Measurements from ENCODE around the gene ERCC1. TPM values are rescaled to one million over a fixed set of nuclear protein-coding genes. Genes with fewer than 3 reads are reported as not detected.

Gene ERCC1
- total RNA-seq, result 84.8 and 90.9 TPM in 2 replicates

DNA sequence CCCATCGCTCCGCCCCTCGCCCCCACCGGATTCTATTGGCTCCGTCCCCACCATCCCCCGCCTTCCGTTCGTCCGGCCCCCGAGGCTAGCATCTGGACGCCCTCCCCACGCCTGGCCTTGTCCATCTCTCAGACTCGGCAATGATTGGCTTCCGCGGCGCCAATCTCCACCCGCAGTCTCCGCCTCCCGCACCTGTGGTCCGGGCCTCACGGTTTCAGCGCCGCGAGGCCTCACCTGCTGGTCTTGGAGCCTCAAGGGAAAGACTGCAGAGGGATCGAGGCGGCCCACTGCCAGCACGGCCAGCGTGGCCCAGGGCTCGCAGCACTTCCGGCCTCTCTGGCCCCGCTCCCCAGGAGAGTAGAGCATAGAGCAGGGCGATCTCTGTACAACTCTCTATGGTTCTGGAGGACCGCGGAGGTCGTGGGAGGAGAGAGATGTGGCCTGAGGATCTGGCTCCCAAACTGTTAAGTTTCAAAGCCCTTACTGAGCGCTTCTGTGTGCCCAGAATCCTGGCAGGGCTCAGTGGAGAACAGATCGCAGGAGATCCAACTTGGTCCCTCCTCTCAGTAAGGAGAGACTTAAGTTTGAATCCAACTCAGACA lies at the start of gene ERCC1:
TSS of gene ERCC1 (minus strand) at position 329 of the 602 bp plus-strand sequence. CDS start 543 bp downstream, outside the sequence.

DNA sequence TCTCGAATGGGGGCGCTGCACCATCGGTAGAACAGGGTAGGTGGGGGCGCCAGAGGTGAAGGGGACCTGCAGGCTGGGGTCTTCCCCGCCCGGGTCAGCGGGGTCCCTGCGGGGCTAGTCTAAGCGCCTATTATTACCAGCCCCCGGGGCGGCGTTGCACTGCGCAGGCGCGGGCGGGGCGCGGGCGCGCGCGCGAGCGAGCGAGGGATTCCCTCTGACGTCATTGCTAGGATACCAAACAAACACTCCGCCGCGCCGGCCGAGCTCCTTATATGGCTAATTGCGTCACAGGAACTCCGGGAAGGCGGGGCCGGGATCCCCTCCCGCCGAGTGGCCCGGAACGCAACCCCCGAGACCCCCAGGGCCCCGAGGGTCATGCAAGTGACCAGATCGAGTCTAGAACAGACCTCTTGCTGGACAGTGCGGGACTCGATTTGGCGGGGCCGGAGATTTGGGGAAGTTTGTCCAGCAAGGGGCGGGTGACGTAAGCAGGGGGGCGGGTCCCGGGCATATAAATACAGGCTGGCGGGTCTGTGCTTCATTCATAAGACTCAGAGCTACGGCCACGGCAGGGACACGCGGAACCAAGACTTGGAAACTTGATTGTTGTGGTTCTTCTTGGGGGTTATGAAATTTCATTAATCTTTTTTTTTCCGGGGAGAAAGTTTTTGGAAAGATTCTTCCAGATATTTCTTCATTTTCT lies 43.9 kb upstream of the ERCC1 start, which contains the start of gene FOSB:
TSS of gene FOSB (plus strand) at position 541 of the 703 bp plus-strand sequence. CDS start 591 bp downstream, outside the sequence.

DNA sequence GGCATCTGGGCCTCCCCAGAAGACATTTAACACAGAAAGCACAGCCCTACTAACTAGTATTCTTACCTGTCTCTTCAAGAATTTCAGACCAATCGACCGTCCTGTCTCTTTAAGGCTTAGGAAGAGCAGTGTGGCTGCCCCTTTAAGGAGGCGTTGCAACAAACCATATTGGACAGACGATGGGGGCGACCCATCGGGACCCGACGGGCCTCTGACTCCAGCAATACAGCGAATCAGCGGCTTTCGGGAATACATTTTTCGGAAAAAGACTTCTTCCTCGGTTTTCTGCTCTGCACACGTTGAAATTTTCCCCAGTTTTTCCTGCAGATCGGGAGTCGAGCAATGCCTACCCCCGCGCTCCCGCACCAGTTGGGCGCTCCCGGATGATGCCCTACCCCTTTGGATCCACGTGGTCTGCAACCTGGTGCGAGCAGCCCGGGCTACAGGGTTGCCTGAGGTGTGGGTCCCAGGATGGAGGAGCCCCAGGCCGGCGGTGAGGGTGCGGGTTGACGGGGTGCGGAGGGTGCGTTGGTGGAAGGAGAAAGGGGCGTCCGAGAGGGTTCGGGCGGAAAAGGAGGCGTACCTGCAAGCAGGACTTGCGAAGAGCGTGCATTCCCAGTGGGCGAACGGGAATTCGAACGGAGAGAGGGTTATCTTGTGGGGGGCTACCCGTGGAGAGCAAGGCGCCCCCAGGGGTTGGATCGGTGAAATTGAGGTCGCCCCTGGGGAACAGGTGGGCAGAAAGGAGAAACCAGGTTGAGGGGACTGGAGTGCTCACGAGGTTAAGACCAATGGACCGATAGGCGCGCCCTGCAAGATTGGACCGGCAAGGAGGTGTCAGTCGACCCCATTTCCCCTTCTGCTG lies 17.3 kb downstream of the ERCC1 start, which contains the start of gene POLR1G:
TSS of gene POLR1G (plus strand) at position 419 of the 865 bp plus-strand sequence. CDS start at position 472, 53 bp downstream.

DNA sequence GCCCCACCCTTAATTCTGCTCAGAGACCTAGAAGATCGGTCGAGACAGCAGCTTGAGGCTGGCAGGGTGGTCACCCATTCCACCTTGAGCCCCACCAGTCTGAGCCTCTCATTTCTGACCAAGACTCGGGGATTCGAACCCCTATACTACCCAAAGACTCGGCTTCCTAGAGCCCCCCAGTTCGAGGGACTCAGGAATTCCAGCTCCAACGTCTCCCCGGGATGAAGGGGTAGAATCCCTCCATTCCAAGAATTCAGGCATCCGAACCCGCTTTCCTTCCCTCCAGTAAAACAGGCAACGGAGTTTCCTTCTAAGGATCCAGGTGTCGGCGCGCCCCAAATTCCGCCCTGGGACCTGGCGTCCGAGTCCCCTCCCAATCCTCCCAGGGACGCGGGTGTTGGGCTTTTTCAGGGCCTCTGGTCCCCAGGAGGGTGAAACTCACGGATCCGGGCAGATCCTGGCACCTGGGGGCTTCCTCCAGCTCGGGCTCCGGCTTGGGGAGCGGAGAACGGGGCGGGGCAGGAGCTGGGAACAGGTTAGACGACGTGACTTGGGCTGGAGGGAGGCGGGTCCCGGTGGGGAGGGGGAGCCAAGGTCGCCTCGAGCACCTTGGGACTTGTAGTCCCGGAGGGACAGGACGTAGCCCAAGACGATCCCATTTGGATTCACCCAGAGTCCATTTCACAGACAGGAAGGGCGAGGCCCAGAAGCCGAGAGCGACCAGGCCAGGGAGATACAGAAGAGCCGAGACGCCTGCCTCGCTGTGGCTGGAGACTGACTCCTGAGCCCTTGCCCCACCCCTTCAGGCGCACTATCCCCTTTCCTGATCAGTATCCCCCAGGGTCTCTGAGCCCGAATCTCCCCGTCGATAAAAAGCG lies 18.9 kb downstream of the ERCC1 start, which contains the start of gene PPP1R13L:
TSS of gene PPP1R13L (minus strand) at position 513 of the 878 bp plus-strand sequence. CDS start 6,751 bp downstream, outside the sequence.

DNA sequence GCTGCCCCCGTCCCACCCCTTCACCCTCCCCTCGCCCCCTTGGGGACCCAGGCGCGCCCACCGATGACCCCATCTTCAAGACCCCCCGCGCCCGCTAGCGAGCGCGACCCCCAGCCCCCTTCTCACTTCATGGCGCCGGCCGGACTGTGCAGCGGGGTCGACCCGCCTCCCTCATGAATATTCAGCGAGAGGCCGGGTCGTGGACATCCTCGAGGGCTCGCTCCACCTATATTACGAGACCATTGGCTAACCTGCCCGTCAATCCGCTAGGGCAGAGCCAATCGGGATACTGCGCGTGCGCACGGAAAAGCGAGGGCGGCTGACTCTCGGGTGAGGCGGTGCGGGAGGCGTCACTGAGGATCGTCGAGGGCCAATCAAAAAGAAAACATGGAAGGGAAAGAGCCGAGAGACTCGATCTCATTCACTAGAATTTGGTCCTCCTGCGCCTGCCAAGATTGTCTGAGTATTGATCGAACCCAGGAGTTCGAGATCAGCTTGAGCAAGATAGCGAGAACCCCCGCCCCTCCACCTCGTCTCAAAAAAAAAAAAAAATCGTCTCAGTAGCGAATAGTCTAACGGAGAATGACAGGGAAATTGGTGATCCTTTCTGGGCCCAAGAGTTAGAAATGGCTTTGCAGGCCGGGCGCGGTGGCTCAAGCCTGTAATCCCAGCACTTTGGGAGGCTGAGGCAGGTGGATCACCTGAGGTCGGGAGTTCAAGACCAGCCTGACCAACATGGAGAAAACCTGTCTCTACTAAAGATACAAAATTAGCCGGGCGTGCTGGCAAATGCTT lies 53.1 kb downstream of the ERCC1 start, which contains the start of gene ERCC2:
TSS of gene ERCC2 (minus strand) at position 164 of the 795 bp plus-strand sequence. CDS start at position 131, 33 bp downstream.

Other genes starting within 250 kb of the ERCC1 start
- 13.0 and 17.2 TPM in 2 replicates for gene TRAPPC6A, start 245.7 kb downstream of the ERCC1 start, total RNA-seq
- 4.5 and 9.2 TPM in 2 replicates for gene BLOC1S3, start 245.1 kb downstream of the ERCC1 start, total RNA-seq
- gene EXOC3L2, start 178.5 kb downstream of the ERCC1 start, total RNA-seq, result 0.18 and 1.1 TPM in 2 replicates
- 12.3 and 15.7 TPM in 2 replicates for gene MARK4, start 172.6 kb downstream of the ERCC1 start, total RNA-seq
- gene CKM, start 101.0 kb downstream of the ERCC1 start, total RNA-seq, result 1.8 TPM in 1 of 2 replicates, not detected in the other
- gene KLC3, start 83.2 kb downstream of the ERCC1 start, total RNA-seq, result 1.1 TPM in 1 of 2 replicates, not detected in the other
- gene ERCC2, start 53.3 kb downstream of the ERCC1 start, total RNA-seq, result 34.0 and 60.1 TPM in 2 replicates
- gene PPP1R13L, start 18.8 kb downstream of the ERCC1 start, total RNA-seq, result 5.0 and 6.0 TPM in 2 replicates
- gene POLR1G, start 17.3 kb downstream of the ERCC1 start, total RNA-seq, result 5.0 and 8.1 TPM in 2 replicates
- gene FOSB, start 44.1 kb upstream of the ERCC1 start, total RNA-seq, result 19.0 and 81.4 TPM in 2 replicates
- 16.4 and 17.3 TPM in 2 replicates for gene RTN2, start 73.1 kb upstream of the ERCC1 start, total RNA-seq
- gene PPM1N, start 74.5 kb upstream of the ERCC1 start, total RNA-seq, result 0.16 and 0.72 TPM in 2 replicates
- 95.6 and 146 TPM in 2 replicates for gene VASP, start 83.6 kb upstream of the ERCC1 start, total RNA-seq
- 6.5 and 12.1 TPM in 2 replicates for gene OPA3, start 160.9 kb upstream of the ERCC1 start, total RNA-seq
- gene GPR4, start 178.3 kb upstream of the ERCC1 start, total RNA-seq, result 2.7 and 5.2 TPM in 2 replicates
- 16.8 and 18.8 TPM in 2 replicates for gene EML2, start 215.5 kb upstream of the ERCC1 start, total RNA-seq
- gene GIPR, start 244.3 kb upstream of the ERCC1 start, total RNA-seq, result under 0.01 and 0.49 TPM in 2 replicates